Panc1 (cell line): Measurements from ENCODE around the gene MAGI1.

ENCODE experiments used
- CTCF ChIP-seq: fragments of 450-650 bp; IDR thresholded peaks from 2 replicates; pipeline ENCODE4 v1.5.1; 2017; ENCODE audit warnings: mild to moderate bottlenecking
- POLR2AphosphoS5 ChIP-seq: IDR thresholded peaks from 2 replicates; pipeline ENCODE4 v1.6.1; 2012; ENCODE audit warnings: mild to moderate bottlenecking, low read depth, low read length, moderate library complexity
- REST ChIP-seq, 2 experiments: IDR thresholded peaks; 2 replicates each; pipeline ENCODE4 v1.6.1; 2011 to 2012; ENCODE audit warnings: low read depth in 2 of 2, control low read depth in 1 of 2, low read length in 1 of 2, mild to moderate bottlenecking in 1 of 2, moderate library complexity in 1 of 2; ENCODE audit not compliant: insufficient read depth in 1 of 2
- TCF7L2 ChIP-seq: IDR thresholded peaks from 2 replicates; pipeline ENCODE4 v1.6.1; 2011; ENCODE audit warnings: mild to moderate bottlenecking, low read depth, low read length, inconsistent platforms

- TF ChIP-seq POLR2AphosphoS5 (no peak), CTCF (no peak), REST (IDR thresholded peaks at IDR 0.05; ENCODE audit: insufficient read depth in 1 of 2, low read depth in 2 of 2, low read length in 1 of 2) (no peak), TCF7L2 (no peak)
These were observed 250.9 kb downstream of the MAGI1 start for GRCh38 chr3:65787827-65788226.
